H9 (cell line): Measurements from ENCODE around the gene TMEM198. TPM values are rescaled to one million over a fixed set of nuclear protein-coding genes. Genes with fewer than 3 reads are reported as not detected.

ENCODE experiments used
- DNase-seq: peaks from one replicate; pipeline ENCODE4 v3.0.0-alpha.2; 2017
- H2AFZ ChIP-seq: one replicate; pipeline ENCODE4 v1.6.1; 2013; ENCODE audit warnings: mild to moderate bottlenecking, low read length, control low read depth, moderate library complexity
- H2AK5ac ChIP-seq: 2 replicates; pipeline ENCODE4 v1.6.1; 2013; ENCODE audit warnings: low read length, control low read depth, mixed read lengths; ENCODE audit not compliant: insufficient read length
- H2BK120ac ChIP-seq: one replicate; pipeline ENCODE4 v1.6.1; 2013; ENCODE audit warnings: low read depth, mild to moderate bottlenecking, low read length, control low read depth, inconsistent platforms; ENCODE audit not compliant: poor library complexity, severe bottlenecking
- H2BK12ac ChIP-seq: 2 replicates; pipeline ENCODE4 v1.6.1; 2013; ENCODE audit warnings: low read length, control low read depth, mixed read lengths, low read depth; ENCODE audit not compliant: insufficient read length
- H2BK15ac ChIP-seq: 2 replicates; pipeline ENCODE4 v1.6.1; 2013; ENCODE audit warnings: low read depth, low read length, control low read depth
- H2BK20ac ChIP-seq: one replicate; pipeline ENCODE4 v1.6.1; 2013; ENCODE audit warnings: low read depth, mild to moderate bottlenecking, low read length, control low read depth, inconsistent platforms; ENCODE audit not compliant: poor library complexity, severe bottlenecking
- H2BK5ac ChIP-seq: 2 replicates; pipeline ENCODE4 v1.6.1; 2013; ENCODE audit warnings: low read length, control low read depth, mixed read lengths; ENCODE audit not compliant: insufficient read length
- H3K14ac ChIP-seq: 2 replicates; pipeline ENCODE4 v1.6.1; 2013; ENCODE audit warnings: low read length, control low read depth; ENCODE audit not compliant: insufficient read depth
- H3K18ac ChIP-seq: 2 replicates; pipeline ENCODE4 v1.6.1; 2013; ENCODE audit warnings: low read depth, mild to moderate bottlenecking, mixed read lengths, low read length, control low read depth; ENCODE audit not compliant: insufficient read length
- H3K23ac ChIP-seq: 2 replicates; pipeline ENCODE4 v1.6.1; 2013; ENCODE audit warnings: low read length, control low read depth, mixed read lengths, low read depth; ENCODE audit not compliant: insufficient read length
- H3K23me2 ChIP-seq: 2 replicates; pipeline ENCODE4 v1.6.1; 2013; ENCODE audit warnings: low read depth, mild to moderate bottlenecking, mixed read lengths, low read length, control low read depth; ENCODE audit not compliant: insufficient read length, poor library complexity, severe bottlenecking
- H3K27ac ChIP-seq: 2 replicates; pipeline ENCODE4 v1.5.1; 2013; ENCODE audit warnings: low read length, control low read depth, mixed read lengths, low read depth; ENCODE audit not compliant: insufficient read length
- H3K27me3 ChIP-seq: 2 replicates; pipeline ENCODE4 v1.6.1; 2013; ENCODE audit warnings: low read length, control low read depth, inconsistent platforms; ENCODE audit not compliant: insufficient read depth
- H3K4ac ChIP-seq: 2 replicates; pipeline ENCODE4 v1.6.1; 2013; ENCODE audit warnings: low read depth, mild to moderate bottlenecking, control low read depth, inconsistent platforms, low read length, moderate library complexity
- H3K4me1 ChIP-seq: 2 replicates; pipeline ENCODE4 v1.6.1; 2013; ENCODE audit warnings: low read length, control low read depth, inconsistent platforms; ENCODE audit not compliant: insufficient read depth
- H3K4me2 ChIP-seq: 2 replicates; pipeline ENCODE4 v1.6.1; 2013; ENCODE audit warnings: low read length, control low read depth, mixed read lengths; ENCODE audit not compliant: insufficient read length, insufficient read depth
- H3K56ac ChIP-seq: 2 replicates; pipeline ENCODE4 v1.6.1; 2013; ENCODE audit warnings: low read depth, mild to moderate bottlenecking, mixed read lengths, low read length, control low read depth; ENCODE audit not compliant: insufficient read length
- H3K79me1 ChIP-seq: 2 replicates; pipeline ENCODE4 v1.6.1; 2013; ENCODE audit warnings: low read depth, mild to moderate bottlenecking, moderate library complexity, low read length, control low read depth, inconsistent platforms; ENCODE audit not compliant: insufficient read depth, poor library complexity, severe bottlenecking
- H3K79me2 ChIP-seq: 2 replicates; pipeline ENCODE4 v1.6.1; 2013; ENCODE audit warnings: low read length, control low read depth, inconsistent platforms; ENCODE audit not compliant: insufficient read depth
- H3K9ac ChIP-seq: 2 replicates; pipeline ENCODE4 v1.6.1; 2013; ENCODE audit warnings: low read length, control low read depth, mixed read lengths; ENCODE audit not compliant: insufficient read length; ENCODE audit errors: extremely low read depth
- H3K9me3 ChIP-seq: one replicate; pipeline ENCODE4 v1.6.1; 2013; ENCODE audit warnings: low read depth, low read length, inconsistent platforms; ENCODE audit not compliant: control insufficient read depth
- H3T11ph ChIP-seq: one replicate; pipeline ENCODE4 v1.6.1; 2013; ENCODE audit warnings: mild to moderate bottlenecking, low read length, control low read depth, inconsistent platforms
- H4K20me1 ChIP-seq: one replicate; pipeline ENCODE4 v1.6.1; 2013; ENCODE audit not compliant: control insufficient read depth, insufficient read length, insufficient read depth
- H4K5ac ChIP-seq: 2 replicates; pipeline ENCODE4 v1.6.1; 2013; ENCODE audit warnings: low read depth, mild to moderate bottlenecking, mixed read lengths, low read length, control low read depth; ENCODE audit not compliant: insufficient read length
- H4K8ac ChIP-seq: replicated peaks from 2 replicates; pipeline ENCODE4 v1.6.1; 2013; ENCODE audit warnings: low read length, control low read depth, mixed read lengths, low read depth; ENCODE audit not compliant: insufficient read length
- H4K91ac ChIP-seq: 2 replicates; pipeline ENCODE4 v1.6.1; 2013; ENCODE audit warnings: low read depth, mild to moderate bottlenecking, moderate library complexity, mixed read lengths, low read length, control low read depth; ENCODE audit not compliant: insufficient read length
- H3K27ac Mint-ChIP-seq, 3 experiments: 2 replicates in 2 of 3; 3 replicates in 1 of 3; pipeline ENCODE4 v1.8.0; 2020 to 2021; ENCODE audit warnings: mixed read lengths in 3 of 3, mild to moderate bottlenecking in 1 of 3, moderate library complexity in 1 of 3
- H3K27me3 Mint-ChIP-seq: 2 replicates; pipeline ENCODE4 v1.8.0; 2021; ENCODE audit warnings: low read depth, mild to moderate bottlenecking, moderate library complexity, mixed read lengths
- H3K36me3 Mint-ChIP-seq, 3 experiments: 2 replicates in 2 of 3; 3 replicates in 1 of 3; pipeline ENCODE4 v1.8.0; 2020 to 2021; ENCODE audit warnings: low read depth in 3 of 3, mixed read lengths in 3 of 3; ENCODE audit not compliant: insufficient read depth in 1 of 3
- H3K4me1 Mint-ChIP-seq, 2 experiments: 2 replicates each; pipeline ENCODE4 v1.8.0; 2020; ENCODE audit warnings: mixed read lengths in 2 of 2
- H3K4me3 Mint-ChIP-seq, 2 experiments: 2 replicates in 1 of 2; 3 replicates in 1 of 2; pipeline ENCODE4 v1.8.0; 2020 to 2021; ENCODE audit warnings: mild to moderate bottlenecking in 2 of 2, mixed read lengths in 2 of 2, moderate library complexity in 1 of 2
- H3K9me3 Mint-ChIP-seq, 2 experiments: 2 replicates in 1 of 2; 3 replicates in 1 of 2; pipeline ENCODE4 v1.8.0; 2020; ENCODE audit warnings: mild to moderate bottlenecking in 2 of 2, mixed read lengths in 2 of 2, moderate library complexity in 1 of 2
- WGBS: extraction: QIAGEN DNeasy Blood & Tissue Kit; methylation state at CpG from one replicate; pipeline ENCODE4 v1.1.7; 2013; ENCODE audit warnings: missing lambda C conversion rate, low lambda C conversion rate, mixed read lengths; ENCODE audit not compliant: insufficient read length; ENCODE audit errors: extremely low coverage; 5-methylcytosine and 5-hydroxymethylcytosine counted together
- total RNA-seq: library from RNA; stranded (reverse); gene quantifications from 2 replicates; pipeline ENCODE4 v1.2.1, GENCODE V29; 2021
- TF ChIP-seq, protein P1 (sequence below): fragments of 200-600 bp; sonication (generic); conservative IDR thresholded peaks from 3 replicates; pipeline ENCODE4 v1.8.0; 2021; ENCODE audit warnings: antibody characterized with exemption, mild to moderate bottlenecking

The TMEM198 gene
- total RNA-seq, 1 experiment from 2014 or later = 7.7 TPM

- Histone ChIP-seq H3K9ac (no peak overlapping the region), H4K91ac (no peak overlapping the region), H3K18ac (no peak overlapping the region), H3K79me2 (no peaks in the 10 kb centered on the region), H3T11ph (no peak overlapping the region), H3K4me1 (peaks cover 3% of the 10 kb centered on the region; the same call in 1 of the 2 replicates), H3K27me3 (no peaks in the 10 kb centered on the region; the same call in 1 of the 2 replicates), H2BK12ac (no peak overlapping the region), H3K79me1 (no peaks in the 10 kb centered on the region), H3K14ac (no peak overlapping the region), H2BK20ac (no peak overlapping the region), H4K8ac (no peak overlapping the region), H3K56ac (no peak overlapping the region), H3K4ac (no peak overlapping the region), H2AFZ (no peak overlapping the region), H2AK5ac (no peak overlapping the region), H3K27ac (no peak overlapping the region), H3K9me3 (no peaks in the 10 kb centered on the region), H4K20me1 (no peaks in the 10 kb centered on the region), H2BK5ac (no peak overlapping the region), H2BK15ac (no peak overlapping the region), H3K4me2 (no peak overlapping the region), H4K5ac (no peak overlapping the region), H2BK120ac (no peak overlapping the region), H3K23me2 (peaks cover 7% of the 10 kb centered on the region), H3K23ac (no peak overlapping the region)
- DNase-seq = no peak
- H3K4me3 Mint-ChIP-seq = no peak overlapping the region
- H3K4me1 Mint-ChIP-seq = peaks cover 46 to 58% of the 10 kb centered on the region in 2 experiments
- no peak overlapping the region for H3K27ac Mint-ChIP-seq
- H3K9me3 Mint-ChIP-seq = no peaks in the 10 kb centered on the region; a peak in 1 of 5 replicates
- no CpG with 5 or more reads among the region's 11 CpGs for WGBS
- TF ChIP-seq, protein P1, sequence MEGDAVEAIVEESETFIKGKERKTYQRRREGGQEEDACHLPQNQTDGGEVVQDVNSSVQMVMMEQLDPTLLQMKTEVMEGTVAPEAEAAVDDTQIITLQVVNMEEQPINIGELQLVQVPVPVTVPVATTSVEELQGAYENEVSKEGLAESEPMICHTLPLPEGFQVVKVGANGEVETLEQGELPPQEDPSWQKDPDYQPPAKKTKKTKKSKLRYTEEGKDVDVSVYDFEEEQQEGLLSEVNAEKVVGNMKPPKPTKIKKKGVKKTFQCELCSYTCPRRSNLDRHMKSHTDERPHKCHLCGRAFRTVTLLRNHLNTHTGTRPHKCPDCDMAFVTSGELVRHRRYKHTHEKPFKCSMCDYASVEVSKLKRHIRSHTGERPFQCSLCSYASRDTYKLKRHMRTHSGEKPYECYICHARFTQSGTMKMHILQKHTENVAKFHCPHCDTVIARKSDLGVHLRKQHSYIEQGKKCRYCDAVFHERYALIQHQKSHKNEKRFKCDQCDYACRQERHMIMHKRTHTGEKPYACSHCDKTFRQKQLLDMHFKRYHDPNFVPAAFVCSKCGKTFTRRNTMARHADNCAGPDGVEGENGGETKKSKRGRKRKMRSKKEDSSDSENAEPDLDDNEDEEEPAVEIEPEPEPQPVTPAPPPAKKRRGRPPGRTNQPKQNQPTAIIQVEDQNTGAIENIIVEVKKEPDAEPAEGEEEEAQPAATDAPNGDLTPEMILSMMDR = no peak
- peaks cover 63% of the 10 kb centered on the region for H3K27me3 Mint-ChIP-seq
- no peaks in the 10 kb centered on the region for H3K36me3 Mint-ChIP-seq
Observed at GRCh38 chr2:219526320-219527075, 17.3 kb upstream of the TMEM198 start.
